Neural cell (in vitro differentiated cells): ENCODE results near the gene OR4F6.

ENCODE experiments used
- EZH2 ChIP-seq: fragments of 200-600, 300-800 bp; shearing (Covaris generic), sonication (generic); IDR thresholded peaks from 2 replicates; pipeline ENCODE4 v1.6.1; 2014; ENCODE audit warnings: antibody characterized with exemption, low read length, borderline replicate concordance, mild to moderate bottlenecking; ENCODE audit not compliant: insufficient read depth, poor library complexity, severe bottlenecking
- MXI1 ChIP-seq: fragments of 450-650 bp; conservative IDR thresholded peaks from 2 replicates; pipeline ENCODE4 v1.6.1; 2014; ENCODE audit warnings: antibody characterized with exemption, mild to moderate bottlenecking; ENCODE audit not compliant: poor library complexity, severe bottlenecking
- TAF1 ChIP-seq: IDR thresholded peaks from 2 replicates; pipeline ENCODE4 v1.6.1; 2012; ENCODE audit warnings: low read depth
- TF ChIP-seq, protein P1 (sequence below): fragments of 450-650 bp; IDR thresholded peaks from 2 replicates; pipeline ENCODE4 v1.5.1; 2014; ENCODE audit warnings: antibody characterized with exemption, mild to moderate bottlenecking, moderate library complexity; ENCODE audit not compliant: poor library complexity, severe bottlenecking
- TF ChIP-seq, protein P2 (sequence below): IDR thresholded peaks from 2 replicates; pipeline ENCODE4 v1.6.1; 2012; ENCODE audit warnings: borderline replicate concordance

DNA sequence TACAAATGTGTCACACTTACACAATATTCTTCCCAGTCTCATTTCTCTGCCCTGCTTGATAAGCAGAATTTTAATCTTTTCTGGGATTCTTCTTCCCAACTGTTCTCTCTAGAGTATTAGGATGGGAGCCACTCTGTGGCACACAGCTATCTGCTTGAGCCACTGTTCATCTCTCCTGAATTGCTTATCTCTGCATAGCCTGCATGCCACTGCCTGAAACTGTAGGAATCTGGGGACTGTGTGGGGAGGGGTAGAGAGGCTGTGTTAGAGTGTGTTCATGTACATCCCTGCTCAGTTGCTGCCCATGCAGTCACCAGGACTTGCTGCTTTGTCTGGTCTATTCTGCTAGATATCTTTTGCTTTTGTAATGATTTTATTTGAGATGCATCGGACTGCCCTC lies 2.3 kb upstream of the OR4F6 start:
- TF ChIP-seq, protein P1, sequence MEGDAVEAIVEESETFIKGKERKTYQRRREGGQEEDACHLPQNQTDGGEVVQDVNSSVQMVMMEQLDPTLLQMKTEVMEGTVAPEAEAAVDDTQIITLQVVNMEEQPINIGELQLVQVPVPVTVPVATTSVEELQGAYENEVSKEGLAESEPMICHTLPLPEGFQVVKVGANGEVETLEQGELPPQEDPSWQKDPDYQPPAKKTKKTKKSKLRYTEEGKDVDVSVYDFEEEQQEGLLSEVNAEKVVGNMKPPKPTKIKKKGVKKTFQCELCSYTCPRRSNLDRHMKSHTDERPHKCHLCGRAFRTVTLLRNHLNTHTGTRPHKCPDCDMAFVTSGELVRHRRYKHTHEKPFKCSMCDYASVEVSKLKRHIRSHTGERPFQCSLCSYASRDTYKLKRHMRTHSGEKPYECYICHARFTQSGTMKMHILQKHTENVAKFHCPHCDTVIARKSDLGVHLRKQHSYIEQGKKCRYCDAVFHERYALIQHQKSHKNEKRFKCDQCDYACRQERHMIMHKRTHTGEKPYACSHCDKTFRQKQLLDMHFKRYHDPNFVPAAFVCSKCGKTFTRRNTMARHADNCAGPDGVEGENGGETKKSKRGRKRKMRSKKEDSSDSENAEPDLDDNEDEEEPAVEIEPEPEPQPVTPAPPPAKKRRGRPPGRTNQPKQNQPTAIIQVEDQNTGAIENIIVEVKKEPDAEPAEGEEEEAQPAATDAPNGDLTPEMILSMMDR = no peak
- TF ChIP-seq MXI1 (no peak), TAF1 (no peak), EZH2 (no peak)
- TF ChIP-seq, protein P2, sequence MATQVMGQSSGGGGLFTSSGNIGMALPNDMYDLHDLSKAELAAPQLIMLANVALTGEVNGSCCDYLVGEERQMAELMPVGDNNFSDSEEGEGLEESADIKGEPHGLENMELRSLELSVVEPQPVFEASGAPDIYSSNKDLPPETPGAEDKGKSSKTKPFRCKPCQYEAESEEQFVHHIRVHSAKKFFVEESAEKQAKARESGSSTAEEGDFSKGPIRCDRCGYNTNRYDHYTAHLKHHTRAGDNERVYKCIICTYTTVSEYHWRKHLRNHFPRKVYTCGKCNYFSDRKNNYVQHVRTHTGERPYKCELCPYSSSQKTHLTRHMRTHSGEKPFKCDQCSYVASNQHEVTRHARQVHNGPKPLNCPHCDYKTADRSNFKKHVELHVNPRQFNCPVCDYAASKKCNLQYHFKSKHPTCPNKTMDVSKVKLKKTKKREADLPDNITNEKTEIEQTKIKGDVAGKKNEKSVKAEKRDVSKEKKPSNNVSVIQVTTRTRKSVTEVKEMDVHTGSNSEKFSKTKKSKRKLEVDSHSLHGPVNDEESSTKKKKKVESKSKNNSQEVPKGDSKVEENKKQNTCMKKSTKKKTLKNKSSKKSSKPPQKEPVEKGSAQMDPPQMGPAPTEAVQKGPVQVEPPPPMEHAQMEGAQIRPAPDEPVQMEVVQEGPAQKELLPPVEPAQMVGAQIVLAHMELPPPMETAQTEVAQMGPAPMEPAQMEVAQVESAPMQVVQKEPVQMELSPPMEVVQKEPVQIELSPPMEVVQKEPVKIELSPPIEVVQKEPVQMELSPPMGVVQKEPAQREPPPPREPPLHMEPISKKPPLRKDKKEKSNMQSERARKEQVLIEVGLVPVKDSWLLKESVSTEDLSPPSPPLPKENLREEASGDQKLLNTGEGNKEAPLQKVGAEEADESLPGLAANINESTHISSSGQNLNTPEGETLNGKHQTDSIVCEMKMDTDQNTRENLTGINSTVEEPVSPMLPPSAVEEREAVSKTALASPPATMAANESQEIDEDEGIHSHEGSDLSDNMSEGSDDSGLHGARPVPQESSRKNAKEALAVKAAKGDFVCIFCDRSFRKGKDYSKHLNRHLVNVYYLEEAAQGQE = no peak
